ENCODE results near the gene MAML1.

DNA sequence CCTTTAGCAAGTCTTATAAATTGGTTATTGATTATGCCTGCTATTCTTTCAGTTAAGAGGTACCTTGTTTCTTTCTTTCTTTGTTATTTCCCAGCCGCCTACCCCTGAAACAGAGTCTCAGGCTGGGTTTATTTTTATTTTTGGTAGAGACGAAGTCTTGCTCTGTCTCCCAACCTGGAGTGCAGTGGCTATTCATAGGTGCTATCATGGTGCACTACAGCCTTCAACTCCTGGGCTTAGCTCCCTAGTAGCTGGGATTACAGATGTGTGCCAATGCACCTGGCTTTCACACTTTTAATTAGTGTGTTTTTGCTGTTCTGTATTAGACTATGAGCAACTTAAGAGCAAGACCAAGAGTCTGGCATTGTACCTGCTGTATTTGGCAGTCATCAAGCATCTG is 14.2 kb downstream of the MAML1 start:
- TF ChIP-seq, protein P1, sequence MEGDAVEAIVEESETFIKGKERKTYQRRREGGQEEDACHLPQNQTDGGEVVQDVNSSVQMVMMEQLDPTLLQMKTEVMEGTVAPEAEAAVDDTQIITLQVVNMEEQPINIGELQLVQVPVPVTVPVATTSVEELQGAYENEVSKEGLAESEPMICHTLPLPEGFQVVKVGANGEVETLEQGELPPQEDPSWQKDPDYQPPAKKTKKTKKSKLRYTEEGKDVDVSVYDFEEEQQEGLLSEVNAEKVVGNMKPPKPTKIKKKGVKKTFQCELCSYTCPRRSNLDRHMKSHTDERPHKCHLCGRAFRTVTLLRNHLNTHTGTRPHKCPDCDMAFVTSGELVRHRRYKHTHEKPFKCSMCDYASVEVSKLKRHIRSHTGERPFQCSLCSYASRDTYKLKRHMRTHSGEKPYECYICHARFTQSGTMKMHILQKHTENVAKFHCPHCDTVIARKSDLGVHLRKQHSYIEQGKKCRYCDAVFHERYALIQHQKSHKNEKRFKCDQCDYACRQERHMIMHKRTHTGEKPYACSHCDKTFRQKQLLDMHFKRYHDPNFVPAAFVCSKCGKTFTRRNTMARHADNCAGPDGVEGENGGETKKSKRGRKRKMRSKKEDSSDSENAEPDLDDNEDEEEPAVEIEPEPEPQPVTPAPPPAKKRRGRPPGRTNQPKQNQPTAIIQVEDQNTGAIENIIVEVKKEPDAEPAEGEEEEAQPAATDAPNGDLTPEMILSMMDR (IDR thresholded peaks at IDR 0.05) = no peak
- no peak for TF ChIP-seq EZH2 (IDR thresholded peaks at IDR 0.05; ENCODE audit: borderline replicate concordance, insufficient read depth, low read depth, low read length, poor library complexity, severe bottlenecking)

Data from B cell (primary cell).